HCT116 (cell line): Measurements from ENCODE around the gene PRM1. TPM values are rescaled to one million over a fixed set of nuclear protein-coding genes. Genes with fewer than 3 reads are reported as not detected.

Source experiments
- ATAC-seq: fragments of 200-7000 bp; cut with Tn5 transposase; 2 replicates; pipeline ENCODE4 v1.9.1; 2020; ENCODE audit warnings: mild to moderate bottlenecking, moderate library complexity
- BruUV-seq: library from RNA; stranded (reverse); fragments of 400-500 nt; replicated peaks from 2 replicates; lab custom pipeline; 2021; lab: Mats Ljungman, UMichigan
- CTCF ChIA-PET: fragments of 300-600 bp; sonication (Branson Sonifier 250); formaldehyde crosslinking; loops from one replicate; lab custom pipeline; 2021; ENCODE audit warnings: antibody characterized with exemption; lab: Charles Lee
- POLR2A ChIA-PET: fragments of 300-600, 350-600 bp; sonication (Branson Sonifier 250); formaldehyde crosslinking; loops from one replicate; lab custom pipeline; 2021; ENCODE audit warnings: antibody characterized with exemption; lab: Charles Lee
- RAD21 ChIA-PET, 2 experiments: fragments of 300-600 bp; sonication (Branson Sonifier 250); formaldehyde crosslinking; loops; one replicate each; lab custom pipeline; 2023; ENCODE audit warnings: low total read pairs in 2 of 2; ENCODE audit not compliant: uncharacterized antibody in 2 of 2, unreplicated experiment in 2 of 2, low non-redundant PET in 1 of 2; lab: Charles Lee
- DNase-seq: peaks from one replicate; pipeline ENCODE4 v3.0.0-alpha.2; 2010; ENCODE audit warnings: low read depth, low spot score
- H2AFZ ChIP-seq: fragments of 200-600 bp; shearing (Covaris generic), sonication (generic); 2 replicates; pipeline ENCODE4 v1.6.1; 2017; ENCODE audit warnings: low read depth, mixed run types, mixed read lengths, antibody characterized with exemption, low read length; ENCODE audit not compliant: poor library complexity, severe bottlenecking
- H3K27ac ChIP-seq: 2 replicates; pipeline ENCODE4 v1.5.1; 2012; ENCODE audit warnings: low read depth, low read length
- H3K27me3 ChIP-seq: fragments of 200-600 bp; sonication (generic); 2 replicates; pipeline ENCODE4 v1.6.1; 2016; ENCODE audit warnings: mixed run types, low read length, mixed read lengths; ENCODE audit not compliant: insufficient read depth
- H3K36me3 ChIP-seq, 2 experiments: fragments of 200-500 bp in 1 of 2; fragments of 200-600 bp in 1 of 2; sonication (Bioruptor generic) in 1 of 2; sonication (generic) in 1 of 2; 2 replicates each; pipeline versions ENCODE4 v1.5.1 to v1.6.1; 2014 to 2016; ENCODE audit warnings: low read length in 2 of 2, inconsistent platforms in 1 of 2, mixed read lengths in 1 of 2, mixed run types in 1 of 2; ENCODE audit not compliant: insufficient read depth in 2 of 2, control insufficient read depth in 1 of 2
- H3K4me1 ChIP-seq, 2 experiments: fragments of 200-600 bp in 1 of 2; sonication (generic) in 1 of 2; 2 replicates each; pipeline versions ENCODE4 v1.5.1 to v1.6.1; 2012 to 2017; ENCODE audit warnings: low read length in 2 of 2, inconsistent platforms in 1 of 2, mild to moderate bottlenecking in 1 of 2, mixed read lengths in 1 of 2, mixed run types in 1 of 2, moderate library complexity in 1 of 2; ENCODE audit not compliant: insufficient read depth in 2 of 2, control insufficient read depth in 1 of 2
- H3K4me2 ChIP-seq: fragments of 200-600 bp; sonication (generic); 2 replicates; pipeline ENCODE4 v1.6.1; 2017; ENCODE audit warnings: mixed run types, low read length, mixed read lengths
- H3K4me3 ChIP-seq, 2 experiments: fragments of 200-600 bp in 1 of 2; sonication (generic) in 1 of 2; replicated peaks in 1 of 2; 2 replicates each; pipeline ENCODE4 v1.5.1; 2011 to 2016; ENCODE audit warnings: low read length in 2 of 2, control low read depth in 1 of 2, low read depth in 1 of 2, mild to moderate bottlenecking in 1 of 2, mixed read lengths in 1 of 2, mixed run types in 1 of 2
- H3K79me2 ChIP-seq: fragments of 200-600 bp; sonication (generic); 2 replicates; pipeline ENCODE4 v1.6.1; 2017; ENCODE audit warnings: mild to moderate bottlenecking, mixed run types, low read length, moderate library complexity, mixed read lengths; ENCODE audit not compliant: insufficient read depth
- H3K9ac ChIP-seq: fragments of 200-600 bp; sonication (generic); 2 replicates; pipeline ENCODE4 v1.6.1; 2016; ENCODE audit warnings: low read length, mixed read lengths
- H3K9me2 ChIP-seq: fragments of 200-600 bp; sonication (generic), shearing (Covaris generic); 2 replicates; pipeline ENCODE4 v1.6.1; 2017; ENCODE audit warnings: mixed run types, mild to moderate bottlenecking, moderate library complexity; ENCODE audit not compliant: insufficient read depth
- H3K9me3 ChIP-seq, 2 experiments: fragments of 200-500 bp in 1 of 2; fragments of 200-600 bp in 1 of 2; sonication (Bioruptor generic) in 1 of 2; sonication (generic) in 1 of 2; 2 replicates each; pipeline ENCODE4 v1.6.1; 2014 to 2017; ENCODE audit warnings: low read length in 2 of 2, mixed read lengths in 2 of 2, inconsistent platforms in 1 of 2, low read depth in 1 of 2, mild to moderate bottlenecking in 1 of 2, mixed run types in 1 of 2, moderate library complexity in 1 of 2; ENCODE audit not compliant: control insufficient read depth in 1 of 2, insufficient read depth in 1 of 2
- H4K20me1 ChIP-seq: fragments of 200-600 bp; sonication (generic), shearing (Covaris generic); 2 replicates; pipeline ENCODE4 v1.6.1; 2017; ENCODE audit warnings: mixed run types, mild to moderate bottlenecking, moderate library complexity; ENCODE audit not compliant: insufficient read depth
- CEBPB ChIP-seq: IDR thresholded peaks from 2 replicates; pipeline ENCODE4 v1.6.1; 2012; ENCODE audit warnings: low read depth
- EGR1 ChIP-seq: IDR thresholded peaks from 2 replicates; pipeline ENCODE4 v1.6.1; 2012; ENCODE audit warnings: low read depth
- EZH2 ChIP-seq: fragments of 200-600 bp; sonication (generic); IDR thresholded peaks from 2 replicates; pipeline ENCODE4 v1.6.1; 2017; ENCODE audit warnings: antibody characterized with exemption, mixed run types
- FOSL1 ChIP-seq: IDR thresholded peaks from 2 replicates; pipeline ENCODE4 v1.6.1; 2012; ENCODE audit warnings: low read depth
- POLR2A ChIP-seq: IDR thresholded peaks from 2 replicates; pipeline ENCODE4 v1.7.0; 2011; ENCODE audit warnings: borderline replicate concordance; ENCODE audit not compliant: insufficient read depth, insufficient read length; ENCODE audit errors: extremely low read depth
- REST ChIP-seq: IDR thresholded peaks from 2 replicates; pipeline ENCODE4 v1.6.1; 2012; ENCODE audit warnings: low read depth
- SP1 ChIP-seq: IDR thresholded peaks from 2 replicates; pipeline ENCODE4 v1.6.1; 2012; ENCODE audit warnings: low read depth
- SRF ChIP-seq: IDR thresholded peaks from 2 replicates; pipeline ENCODE4 v1.6.1; 2012; ENCODE audit warnings: low read depth
- YY1 ChIP-seq: IDR thresholded peaks from 2 replicates; pipeline ENCODE4 v1.6.1; 2011; ENCODE audit warnings: low read length, low read depth, moderate library complexity, mild to moderate bottlenecking; ENCODE audit not compliant: insufficient replicate concordance; ENCODE audit errors: extremely low read depth
- ZBTB33 ChIP-seq: IDR thresholded peaks from 2 replicates; pipeline ENCODE4 v1.6.1; 2011; ENCODE audit warnings: mild to moderate bottlenecking, low read length, moderate library complexity; ENCODE audit not compliant: insufficient replicate concordance; ENCODE audit errors: extremely low read depth
- ZFX ChIP-seq: fragments of 450-650 bp; IDR thresholded peaks from 2 replicates; pipeline ENCODE4 v1.6.1; 2017
- ZNF274 ChIP-seq: fragments of 200-500 bp; sonication (Bioruptor generic); IDR thresholded peaks from 2 replicates; pipeline ENCODE4 v1.6.1; 2014; ENCODE audit warnings: mild to moderate bottlenecking, low read depth, low read length, inconsistent platforms
- intact Hi-C: fragments of 100-400 bp; cut with micrococcal nuclease; formaldehyde crosslinking; loops from 2 replicates; pipeline ENCODE4 v1.10.0; 2022
- total RNA-seq: library from RNA; stranded (reverse); gene quantifications from one replicate; pipeline ENCODE4 v1.2.1, GENCODE V29; 2021; ENCODE audit not compliant: unreplicated experiment
- TF ChIP-seq, protein P1 (sequence below): IDR thresholded peaks from 2 replicates; pipeline ENCODE4 v1.6.1; 2012
- TF ChIP-seq, protein P2 (sequence below): IDR thresholded peaks from 2 replicates; pipeline ENCODE4 v1.6.1; 2012

Gene PRM1
- total RNA-seq, 1 experiment from 2014 or later, result not detected

- DNase-seq, result no peak
- Histone ChIP-seq H3K4me2 (no peak overlapping the region), H3K4me1 (peaks cover 8 to 17% of the 10 kb centered on the region in 2 experiments; a peak in 3 of 4 replicates), H3K27me3 (no peaks in the 10 kb centered on the region), H3K9ac (no peak overlapping the region), H4K20me1 (no peaks in the 10 kb centered on the region), H3K9me2 (no peaks in the 10 kb centered on the region), H3K4me3 (no peak overlapping the region), H3K36me3 (no peaks in the 10 kb centered on the region), H3K27ac (no peak overlapping the region), H3K9me3 (no peaks in the 10 kb centered on the region), H3K79me2 (no peaks in the 10 kb centered on the region), H2AFZ (no peak overlapping the region)
- intact Hi-C loops, result loop anchor here (5.0 kb wide), 2 partner anchors 112 to 552 kb away; no protein-coding TSS in a partner anchor
- ChIA-PET POLR2A (no interaction called here), CTCF (interaction anchor here (1.5 kb wide), 1 partner anchor 289 kb away, joined by 5 read pairs; no protein-coding TSS in a partner anchor), RAD21 (no interaction called here)
- no peak for ATAC-seq
- BruUV-seq, result no TSS peak
- TF ChIP-seq ZFX (no peak), SRF (no peak), EGR1 (no peak), SP1 (no peak), EZH2 (no peak), YY1 (no peak), ZBTB33 (no peak), POLR2A (no peak), REST (no peak), CEBPB (no peak), FOSL1 (no peak), ZNF274 (no peak)
- TF ChIP-seq, protein P1, sequence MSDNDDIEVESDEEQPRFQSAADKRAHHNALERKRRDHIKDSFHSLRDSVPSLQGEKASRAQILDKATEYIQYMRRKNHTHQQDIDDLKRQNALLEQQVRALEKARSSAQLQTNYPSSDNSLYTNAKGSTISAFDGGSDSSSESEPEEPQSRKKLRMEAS, result no peak
- TF ChIP-seq, protein P2, sequence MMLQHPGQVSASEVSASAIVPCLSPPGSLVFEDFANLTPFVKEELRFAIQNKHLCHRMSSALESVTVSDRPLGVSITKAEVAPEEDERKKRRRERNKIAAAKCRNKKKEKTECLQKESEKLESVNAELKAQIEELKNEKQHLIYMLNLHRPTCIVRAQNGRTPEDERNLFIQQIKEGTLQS, result no peak
Observed at GRCh38 chr16:11259655-11260595, 21.2 kb downstream of the PRM1 start.
